SK-N-MC (cell line): ENCODE measurements around the gene THADA.

Experiments
- DNase-seq: peaks from one replicate; pipeline ENCODE4 v3.0.0-alpha.2; 2011; ENCODE audit warnings: low read depth, low spot score
- H3K27ac ChIP-seq: fragments of 200-600 bp; sonication (generic); 2 replicates; pipeline ENCODE4 v1.5.1; 2016; ENCODE audit warnings: mixed run types
- H3K36me3 ChIP-seq: fragments of 200-600 bp; sonication (generic); 2 replicates; pipeline ENCODE4 v1.6.1; 2017; ENCODE audit warnings: antibody characterized with exemption, low read length, mixed read lengths; ENCODE audit not compliant: insufficient read depth
- H3K4me3 ChIP-seq: fragments of 200-600 bp; sonication (generic); 2 replicates; pipeline ENCODE4 v1.5.1; 2016
- H3K9ac ChIP-seq: fragments of 200-600 bp; sonication (generic); 2 replicates; pipeline ENCODE4 v1.8.0; 2017; ENCODE audit warnings: mixed run types, mixed read lengths; ENCODE audit not compliant: insufficient read length
- H3K9me3 ChIP-seq: fragments of 200-600 bp; sonication (generic); 2 replicates; pipeline ENCODE4 v1.6.1; 2017; ENCODE audit warnings: low read depth, mild to moderate bottlenecking, antibody characterized with exemption, low read length, moderate library complexity, mixed read lengths
- EZH2 ChIP-seq: fragments of 200-600 bp; sonication (generic); IDR thresholded peaks from one replicate; pipeline ENCODE4 v1.6.1; 2017; ENCODE audit warnings: antibody characterized with exemption
- FOXP2 ChIP-seq: optimal IDR thresholded peaks from 2 replicates; pipeline ENCODE3; 2011; ENCODE audit warnings: mild to moderate bottlenecking, moderate library complexity; ENCODE audit not compliant: insufficient read depth; ENCODE audit errors: extremely low read length, control extremely low read depth
- POLR2AphosphoS5 ChIP-seq: IDR thresholded peaks from 2 replicates; pipeline ENCODE4 v1.6.1; 2012; ENCODE audit warnings: mild to moderate bottlenecking, low read depth, low read length, borderline replicate concordance

THADA gene

DNA sequence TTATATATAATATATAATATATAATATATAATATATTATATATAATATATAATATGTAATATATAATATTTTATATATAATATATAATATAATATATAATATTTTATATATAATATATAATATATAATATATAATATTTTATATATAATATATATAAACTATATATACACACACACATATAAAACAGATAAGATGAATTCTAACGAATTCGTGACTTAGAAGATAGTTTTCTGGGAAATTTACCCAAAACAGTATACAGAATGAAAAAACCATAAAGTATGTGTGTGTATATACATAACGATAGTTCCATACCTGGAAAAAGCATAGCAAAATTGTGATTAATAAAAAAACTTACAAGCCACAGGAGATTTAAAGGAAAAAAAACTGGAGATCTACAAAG, 80.6 kb downstream of the THADA start:
- H3K9me3 ChIP-seq = no peaks in the 10 kb centered on the region
- H3K27ac ChIP-seq = no peak overlapping the region
- TF ChIP-seq FOXP2 (no peak), EZH2 (no peak), POLR2AphosphoS5 (no peak)
- H3K9ac ChIP-seq = no peak overlapping the region
- H3K4me3 ChIP-seq = no peak overlapping the region
- no peak for DNase-seq
- peaks cover 5% of the 10 kb centered on the region; the same call in 1 of the 2 replicates for H3K36me3 ChIP-seq

DNA sequence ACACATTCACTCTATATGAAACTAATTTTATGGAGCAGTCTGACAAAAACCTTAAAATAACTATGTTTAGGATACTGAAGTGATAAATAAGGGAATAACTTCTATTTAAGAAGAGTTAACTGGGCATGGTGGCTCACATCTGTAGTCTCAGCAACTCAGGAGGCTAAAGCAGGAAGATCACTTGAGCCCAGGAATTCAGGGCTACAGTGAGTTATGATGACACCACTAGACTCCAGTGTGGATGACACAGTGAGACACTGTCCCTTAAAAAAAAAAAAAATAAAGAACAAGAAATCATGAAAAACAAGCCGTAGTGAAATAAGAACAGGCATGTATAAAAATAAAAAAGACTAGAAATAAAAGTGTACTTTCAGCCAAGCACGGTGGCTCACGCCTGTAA, 82.0 kb downstream of the THADA start:
- DNase-seq = no peak
- H3K4me3 ChIP-seq = no peak overlapping the region
- peaks cover 5% of the 10 kb centered on the region; the same call in 1 of the 2 replicates for H3K36me3 ChIP-seq
- TF ChIP-seq POLR2AphosphoS5 (no peak), EZH2 (no peak), FOXP2 (no peak)
- H3K27ac ChIP-seq = no peak overlapping the region
- no peaks in the 10 kb centered on the region for H3K9me3 ChIP-seq
- no peak overlapping the region for H3K9ac ChIP-seq

DNA sequence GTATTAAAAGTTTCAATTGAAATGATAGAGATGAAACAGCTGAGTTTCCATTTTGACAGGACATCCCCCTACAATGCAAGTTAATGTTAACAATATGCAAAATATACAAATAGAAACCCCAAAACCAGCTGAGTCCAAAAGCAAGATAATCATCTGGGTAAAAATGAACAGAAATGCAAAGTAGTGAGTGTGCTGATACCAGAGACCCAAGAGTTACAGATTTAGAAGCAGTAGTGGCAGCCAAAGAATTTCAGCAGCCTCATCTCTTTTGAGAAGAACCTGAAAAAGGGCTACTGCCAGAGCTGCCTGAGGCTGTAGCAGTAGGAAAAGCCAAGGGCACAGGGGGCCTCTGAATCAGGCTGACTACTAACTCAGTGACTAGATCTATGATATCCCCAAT, 82.6 kb downstream of the THADA start:
- TF ChIP-seq EZH2 (no peak), POLR2AphosphoS5 (no peak), FOXP2 (no peak)
- Histone ChIP-seq H3K36me3 (peaks cover 8% of the 10 kb centered on the region; the same call in 1 of the 2 replicates), H3K9me3 (no peaks in the 10 kb centered on the region), H3K9ac (no peak overlapping the region), H3K27ac (no peak overlapping the region), H3K4me3 (no peak overlapping the region)
- DNase-seq = no peak

DNA sequence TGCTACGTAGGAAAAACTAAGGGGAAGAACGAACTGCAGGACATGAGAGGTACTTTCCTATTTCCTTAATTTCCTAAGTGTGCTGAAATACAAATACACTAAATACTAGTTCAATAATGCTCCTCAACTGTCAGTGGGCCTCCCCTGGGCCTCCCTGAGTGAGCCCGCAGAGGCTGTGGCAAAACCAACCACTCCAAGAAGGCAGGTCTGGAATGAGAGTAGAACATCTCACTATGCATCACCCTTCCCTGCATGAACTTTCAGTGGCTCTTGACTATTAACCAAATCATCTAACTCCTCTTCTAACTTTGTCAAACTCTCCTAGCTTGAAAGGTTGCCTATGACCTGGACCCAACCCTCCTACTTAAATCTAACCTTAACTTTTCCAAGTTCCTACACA, 84.6 kb downstream of the THADA start:
- TF ChIP-seq POLR2AphosphoS5 = no peak
- no peak for TF ChIP-seq FOXP2
- TF ChIP-seq EZH2 = no peak

DNA sequence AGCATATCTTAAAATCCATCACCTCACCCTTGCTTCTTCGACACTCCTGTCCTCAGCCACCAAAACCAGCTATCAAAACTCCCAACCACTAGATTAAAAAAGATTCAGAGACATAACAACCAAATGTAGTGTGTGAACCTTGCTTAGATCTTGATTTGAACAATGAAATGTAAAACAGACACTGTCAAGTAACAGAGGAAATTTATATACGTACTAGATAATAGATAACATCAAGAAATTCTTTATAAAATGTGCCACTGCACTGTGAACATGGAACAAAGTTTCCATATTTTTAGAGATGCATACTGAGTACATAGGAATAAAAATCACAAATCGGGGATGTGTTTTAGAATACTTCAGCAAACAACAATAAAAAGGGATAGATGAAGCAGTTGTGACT, 86.0 kb downstream of the THADA start:
- Histone ChIP-seq H3K27ac (no peak overlapping the region), H3K9me3 (no peaks in the 10 kb centered on the region), H3K4me3 (no peak overlapping the region), H3K36me3 (peaks cover 22% of the 10 kb centered on the region), H3K9ac (no peak overlapping the region)
- TF ChIP-seq EZH2 (no peak), POLR2AphosphoS5 (no peak), FOXP2 (no peak)
- DNase-seq = no peak

More for the DNA sequence above, 84.6 kb downstream of the THADA start:
- DNase-seq = no peak
- H3K27ac ChIP-seq = no peak overlapping the region
- no peak overlapping the region for H3K9ac ChIP-seq
- no peaks in the 10 kb centered on the region for H3K9me3 ChIP-seq
- H3K4me3 ChIP-seq = no peak overlapping the region
- H3K36me3 ChIP-seq = peaks cover 15% of the 10 kb centered on the region; the same call in 1 of the 2 replicates

DNA sequence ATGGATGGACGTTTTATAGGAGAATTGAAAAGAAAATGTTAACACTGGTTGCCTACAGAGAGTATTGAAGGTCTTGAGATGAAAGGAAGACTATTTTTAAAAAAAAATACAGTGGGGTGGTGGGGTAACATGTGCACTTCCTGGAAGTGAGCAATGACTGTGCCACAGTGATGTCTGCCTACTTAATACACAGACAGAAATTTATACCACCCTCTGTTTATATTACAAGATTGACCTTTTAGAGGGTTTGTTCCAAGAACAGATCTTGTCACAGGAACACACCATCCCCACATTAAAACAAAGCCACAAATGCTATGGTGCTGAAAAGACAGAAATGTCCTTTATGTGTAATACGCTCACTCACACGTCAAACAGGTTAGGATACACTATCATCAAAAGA, 87.6 kb downstream of the THADA start:
- H3K27ac ChIP-seq = no peak overlapping the region
- TF ChIP-seq FOXP2 = no peak
- no peak for TF ChIP-seq POLR2AphosphoS5
- TF ChIP-seq EZH2 = no peak
- no peaks in the 10 kb centered on the region for H3K9me3 ChIP-seq
- no peak for DNase-seq
- peaks cover 26% of the 10 kb centered on the region for H3K36me3 ChIP-seq
- H3K9ac ChIP-seq = no peak overlapping the region
- H3K4me3 ChIP-seq = no peak overlapping the region

DNA sequence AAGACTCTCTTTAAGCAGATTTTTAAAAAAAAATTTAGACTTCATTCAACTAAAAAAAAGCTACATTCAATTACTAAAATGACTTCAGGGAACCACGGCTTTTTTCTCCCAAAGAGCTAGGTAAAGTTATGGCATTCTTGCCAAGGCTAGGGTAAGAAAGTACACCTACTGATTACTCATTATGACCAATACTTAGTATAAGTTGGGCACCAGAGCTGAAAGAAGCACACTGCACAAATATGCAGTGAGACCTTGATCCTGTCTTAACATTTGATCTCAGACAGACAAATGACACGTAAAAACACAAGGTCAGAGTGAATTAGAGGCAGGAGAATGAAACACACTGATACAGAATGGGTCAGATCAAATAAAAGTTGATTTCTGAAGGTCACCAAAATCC, 88.7 kb downstream of the THADA start:
- Histone ChIP-seq H3K9ac (no peak overlapping the region), H3K27ac (no peak overlapping the region), H3K4me3 (no peak overlapping the region), H3K36me3 (peaks cover 24% of the 10 kb centered on the region), H3K9me3 (no peaks in the 10 kb centered on the region)
- TF ChIP-seq EZH2 (no peak), FOXP2 (no peak), POLR2AphosphoS5 (no peak)
- no peak for DNase-seq

DNA sequence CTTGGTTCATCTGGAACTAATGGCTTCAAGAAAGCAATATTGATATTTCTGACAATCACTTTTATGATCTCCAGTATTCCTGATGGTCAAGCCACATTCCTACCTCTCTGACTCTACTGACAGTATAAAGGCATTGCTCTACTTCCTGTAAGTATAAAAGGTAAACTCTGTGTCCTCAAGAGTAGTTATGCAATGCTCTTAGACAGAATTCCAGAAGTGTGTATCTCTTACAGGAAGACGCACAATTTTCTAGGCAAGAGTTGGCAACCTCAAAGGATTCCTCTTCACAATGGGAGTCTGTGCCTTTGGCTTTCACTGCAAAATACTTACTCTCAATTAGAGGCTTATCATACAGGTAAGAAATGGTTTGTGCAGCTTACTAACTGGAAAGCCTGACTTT, 100.1 kb downstream of the THADA start:
- TF ChIP-seq EZH2 (no peak), FOXP2 (no peak), POLR2AphosphoS5 (no peak)
- H3K36me3 ChIP-seq = peaks cover 11% of the 10 kb centered on the region; the same call in 1 of the 2 replicates
- no peak for DNase-seq
- no peak overlapping the region for H3K4me3 ChIP-seq
- no peak overlapping the region for H3K27ac ChIP-seq
- H3K9ac ChIP-seq = no peak overlapping the region
- H3K9me3 ChIP-seq = no peaks in the 10 kb centered on the region

DNA sequence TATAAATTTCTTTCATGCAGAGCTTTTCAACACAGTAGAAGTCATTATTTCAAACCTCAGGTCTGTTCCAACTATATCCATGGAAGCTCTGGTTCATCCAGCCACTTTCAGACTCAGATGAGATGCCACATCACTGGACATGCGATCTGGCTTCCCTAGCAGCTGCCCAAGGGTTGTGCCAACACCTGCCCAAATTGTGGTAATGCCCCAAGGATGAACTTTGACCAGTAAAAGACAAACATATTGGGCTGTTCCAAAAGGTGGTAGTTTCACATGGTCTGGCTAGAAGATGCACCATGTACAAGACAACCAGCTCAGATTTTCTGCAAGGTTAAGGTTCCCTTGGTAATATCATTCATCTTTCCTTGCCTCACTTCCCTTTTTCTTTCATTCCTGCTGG, 101.9 kb downstream of the THADA start:
- TF ChIP-seq EZH2 (no peak), POLR2AphosphoS5 (no peak), FOXP2 (no peak)
- Histone ChIP-seq H3K9me3 (no peaks in the 10 kb centered on the region), H3K9ac (no peak overlapping the region), H3K27ac (no peak overlapping the region), H3K4me3 (no peak overlapping the region), H3K36me3 (peaks cover 11% of the 10 kb centered on the region; the same call in 1 of the 2 replicates)
- DNase-seq = no peak
